H1 (cell line): ENCODE measurements around the gene STARD13. TPM values are rescaled to one million over a fixed set of nuclear protein-coding genes. Genes with fewer than 3 reads are reported as not detected.

Experiments used
- CTCF ChIA-PET: fragments of 300-600 bp; sonication (Branson Sonifier 250); formaldehyde crosslinking; loops from one replicate; lab custom pipeline; 2021; ENCODE audit not compliant: partially characterized antibody; lab: Charles Lee
- POLR2A ChIA-PET: fragments of 300-600 bp; sonication (Branson Sonifier 250); formaldehyde crosslinking; loops from one replicate; lab custom pipeline; 2021; ENCODE audit warnings: inconsistent platforms; ENCODE audit not compliant: partially characterized antibody; lab: Charles Lee
- DNase-seq, 2 experiments: peaks; one replicate each; pipeline versions ENCODE4 v3.0.0 to v3.0.0-alpha.2; 2010 to 2022; ENCODE audit warnings: low spot score in 2 of 2, low read depth in 1 of 2, mixed read lengths in 1 of 2
- FAIRE-seq: peaks from 2 replicates; lab custom pipeline; 2011; peaks lifted over from hg19 to GRCh38; lab: Jason Lieb, UNC
- H2AFZ ChIP-seq: 2 replicates; pipeline ENCODE4 v1.8.1; 2012; ENCODE audit warnings: low read length, inconsistent platforms
- H2AK5ac ChIP-seq: 2 replicates; pipeline ENCODE4 v1.6.1; 2013; ENCODE audit warnings: low read depth, low read length
- H2BK120ac ChIP-seq: replicated peaks from 2 replicates; pipeline ENCODE3; 2013; ENCODE audit warnings: low read depth, low read length, inconsistent platforms
- H2BK12ac ChIP-seq: 2 replicates; pipeline ENCODE4 v1.6.1; 2013; ENCODE audit warnings: low read depth, low read length
- H2BK15ac ChIP-seq: 2 replicates; pipeline ENCODE4 v1.6.1; 2013; ENCODE audit warnings: low read length
- H2BK20ac ChIP-seq: 2 replicates; pipeline ENCODE4 v1.6.1; 2013; ENCODE audit warnings: low read length
- H2BK5ac ChIP-seq: 2 replicates; pipeline ENCODE4 v1.6.1; 2013; ENCODE audit warnings: low read depth, low read length
- H3K14ac ChIP-seq: 2 replicates; pipeline ENCODE4 v1.6.1; 2013; ENCODE audit warnings: inconsistent platforms; ENCODE audit not compliant: insufficient read length
- H3K18ac ChIP-seq: 2 replicates; pipeline ENCODE4 v1.6.1; 2013; ENCODE audit warnings: low read length; ENCODE audit errors: extremely low read depth
- H3K23ac ChIP-seq: 2 replicates; pipeline ENCODE4 v1.6.1; 2013; ENCODE audit warnings: inconsistent platforms; ENCODE audit not compliant: insufficient read length
- H3K23me2 ChIP-seq: 2 replicates; pipeline ENCODE4 v1.6.1; 2013; ENCODE audit warnings: low read depth, low read length
- H3K27ac ChIP-seq: 2 replicates; pipeline ENCODE4 v1.6.1; 2011; ENCODE audit warnings: low read depth, low read length, inconsistent platforms
- H3K27me3 ChIP-seq, 4 experiments: replicated peaks in 1 of 4; 1 replicate in 1 of 4; 2 replicates in 3 of 4; pipeline versions ENCODE4 v1.6.1 to v1.8.1; 2011 to 2013; ENCODE audit warnings: low read length in 3 of 4, mild to moderate bottlenecking in 3 of 4, inconsistent platforms in 2 of 4, mixed read lengths in 2 of 4, moderate library complexity in 1 of 4; ENCODE audit not compliant: control insufficient read depth in 3 of 4, insufficient read depth in 3 of 4; ENCODE audit errors: extremely low read depth in 1 of 4
- H3K36me3 ChIP-seq, 4 experiments: 2 replicates each; pipeline versions ENCODE4 v1.6.1 to v1.8.1; 2011 to 2013; ENCODE audit warnings: mild to moderate bottlenecking in 4 of 4, low read length in 3 of 4, moderate library complexity in 2 of 4, control low read depth in 1 of 4, inconsistent platforms in 1 of 4; ENCODE audit not compliant: insufficient read depth in 4 of 4, control insufficient read depth in 2 of 4
- H3K4ac ChIP-seq: replicated peaks from 2 replicates; pipeline ENCODE3; 2013; ENCODE audit warnings: low read length, low read depth, mixed read lengths, inconsistent platforms; ENCODE audit not compliant: insufficient read length
- H3K4me1 ChIP-seq, 4 experiments: replicated peaks in 1 of 4; 1 replicate in 1 of 4; 2 replicates in 3 of 4; pipeline versions ENCODE4 v1.6.1 to v1.8.1; 2011 to 2013; ENCODE audit warnings: low read length in 3 of 4, inconsistent platforms in 2 of 4, mixed read lengths in 1 of 4; ENCODE audit not compliant: insufficient read depth in 4 of 4, control insufficient read depth in 3 of 4
- H3K4me2 ChIP-seq, 2 experiments: 2 replicates each; pipeline versions ENCODE4 v1.6.1 to v1.8.1; 2011 to 2013; ENCODE audit warnings: low read depth in 2 of 2, low read length in 2 of 2, control low read depth in 1 of 2, inconsistent platforms in 1 of 2, mild to moderate bottlenecking in 1 of 2; ENCODE audit not compliant: insufficient read depth in 1 of 2
- H3K4me3 ChIP-seq, 4 experiments: fragments of 200-600, 300-600 bp in 1 of 4; sonication (generic), shearing (Covaris generic), sonication (Bioruptor Twin) in 1 of 4; 2 replicates each; pipeline versions ENCODE4 v1.5.1 to v1.8.1; 2011 to 2016; ENCODE audit warnings: low read length in 4 of 4, low read depth in 3 of 4, control low read depth in 2 of 4, inconsistent platforms in 2 of 4, mild to moderate bottlenecking in 2 of 4, mixed read lengths in 1 of 4, moderate library complexity in 1 of 4; ENCODE audit not compliant: insufficient read depth in 2 of 4; ENCODE audit errors: extremely low read depth in 1 of 4
- H3K56ac ChIP-seq: replicated peaks from 2 replicates; pipeline ENCODE3; 2013; ENCODE audit warnings: low read depth, mild to moderate bottlenecking, mixed read lengths, low read length, inconsistent platforms; ENCODE audit not compliant: insufficient read length
- H3K79me1 ChIP-seq: 2 replicates; pipeline ENCODE4 v1.6.1; 2013; ENCODE audit warnings: low read depth, low read length, control low read depth
- H3K79me2 ChIP-seq, 2 experiments: 2 replicates each; pipeline versions ENCODE4 v1.6.1 to v1.8.1; 2012 to 2013; ENCODE audit warnings: low read length in 2 of 2, mild to moderate bottlenecking in 2 of 2, inconsistent platforms in 1 of 2; ENCODE audit not compliant: insufficient read depth in 2 of 2, control insufficient read depth in 1 of 2
- H3K9ac ChIP-seq, 4 experiments: replicated peaks in 1 of 4; 1 replicate in 1 of 4; 2 replicates in 3 of 4; pipeline versions ENCODE4 v1.6.1 to v1.8.1; 2011 to 2013; ENCODE audit warnings: low read depth in 3 of 4, low read length in 3 of 4, control low read depth in 2 of 4, mild to moderate bottlenecking in 2 of 4, moderate library complexity in 2 of 4, inconsistent platforms in 1 of 4; ENCODE audit errors: extremely low read depth in 1 of 4
- H3K9me3 ChIP-seq, 2 experiments: 2 replicates each; pipeline versions ENCODE4 v1.6.1 to v1.8.1; 2012 to 2013; ENCODE audit warnings: mild to moderate bottlenecking in 2 of 2, moderate library complexity in 2 of 2, control low read depth in 1 of 2, inconsistent platforms in 1 of 2, low read depth in 1 of 2, low read length in 1 of 2, mixed read lengths in 1 of 2; ENCODE audit not compliant: insufficient read depth in 2 of 2
- H4K20me1 ChIP-seq, 2 experiments: replicated peaks in 1 of 2; 2 replicates each; pipeline versions ENCODE3 to v1.8.1; 2011 to 2013; ENCODE audit warnings: inconsistent platforms in 2 of 2, low read length in 2 of 2, mild to moderate bottlenecking in 1 of 2; ENCODE audit not compliant: insufficient read depth in 2 of 2, control insufficient read depth in 1 of 2
- H4K5ac ChIP-seq: 2 replicates; pipeline ENCODE4 v1.6.1; 2013; ENCODE audit warnings: low read length, low read depth, mixed read lengths, inconsistent platforms; ENCODE audit not compliant: insufficient read length
- H4K8ac ChIP-seq: 2 replicates; pipeline ENCODE4 v1.8.0; 2013; ENCODE audit warnings: mild to moderate bottlenecking, moderate library complexity, low read length, inconsistent platforms; ENCODE audit not compliant: insufficient read depth; ENCODE audit errors: extremely low read depth
- H4K91ac ChIP-seq: replicated peaks from 2 replicates; pipeline ENCODE3; 2013; ENCODE audit warnings: low read length, mixed read lengths, inconsistent platforms; ENCODE audit not compliant: insufficient read length
- CHD1 ChIP-seq: IDR thresholded peaks from 2 replicates; pipeline ENCODE4 v1.6.1; 2012; ENCODE audit warnings: low read depth, low read length, improper control_type of control experiment
- CHD2 ChIP-seq: IDR thresholded peaks from 2 replicates; pipeline ENCODE4 v1.6.1; 2012; ENCODE audit warnings: low read length, improper control_type of control experiment
- E2F6 ChIP-seq: IDR thresholded peaks from 2 replicates; pipeline ENCODE4 v1.6.1; 2012; ENCODE audit warnings: inconsistent platforms
- EGR1 ChIP-seq: IDR thresholded peaks from 2 replicates; pipeline ENCODE4 v1.6.1; 2011; ENCODE audit warnings: low read depth, low read length, borderline replicate concordance
- FOSL1 ChIP-seq: IDR thresholded peaks from 2 replicates; pipeline ENCODE4 v1.6.1; 2011; ENCODE audit warnings: mild to moderate bottlenecking, low read depth, low read length, moderate library complexity; ENCODE audit not compliant: insufficient read depth
- KDM4A ChIP-seq: IDR thresholded peaks from one replicate; pipeline ENCODE4 v1.7.1; 2012; ENCODE audit warnings: low read depth, mild to moderate bottlenecking, moderate library complexity, low read length, inconsistent platforms; ENCODE audit not compliant: severe bottlenecking
- POLR2A ChIP-seq, 2 experiments: IDR thresholded peaks; 1 replicate in 1 of 2; 2 replicates in 1 of 2; pipeline ENCODE4 v1.6.1; 2011; ENCODE audit warnings: low read depth in 2 of 2, low read length in 2 of 2, mild to moderate bottlenecking in 2 of 2; ENCODE audit errors: control extremely low read depth in 1 of 2
- RNF2 ChIP-seq: fragments of 200-900, 300-1000 bp; sonication (generic); IDR thresholded peaks from 2 replicates; pipeline ENCODE4 v1.7.1; 2016; ENCODE audit warnings: borderline replicate concordance, low read depth, mild to moderate bottlenecking, antibody characterized with exemption, low read length; ENCODE audit not compliant: poor library complexity, severe bottlenecking; ENCODE audit errors: missing control alignments
- SIRT6 ChIP-seq: IDR thresholded peaks from one replicate; pipeline ENCODE4 v1.7.1; 2012; ENCODE audit warnings: low read length, inconsistent platforms
- SUZ12 ChIP-seq: fragments of 200-600 bp; sonication (generic); IDR thresholded peaks from 2 replicates; pipeline ENCODE4 v1.6.1; 2012; ENCODE audit warnings: mild to moderate bottlenecking, inconsistent platforms, low read length, moderate library complexity, mixed read lengths
- TBP ChIP-seq: IDR thresholded peaks from 2 replicates; pipeline ENCODE4 v1.6.1; 2011; ENCODE audit warnings: low read depth, low read length, improper control_type of control experiment
- TCF12 ChIP-seq: IDR thresholded peaks from 2 replicates; pipeline ENCODE4 v1.6.1; 2011; ENCODE audit warnings: low read depth, mild to moderate bottlenecking, low read length
- YY1 ChIP-seq: IDR thresholded peaks from 2 replicates; pipeline ENCODE4 v1.6.1; 2011; ENCODE audit warnings: low read depth, mild to moderate bottlenecking, low read length
- WGBS, 2 experiments: shearing (Covaris generic) in 1 of 2; methylation state at CpG; one replicate each; pipeline versions ENCODE4 v1.1.6 to v1.1.7; 2013 to 2015; ENCODE audit warnings: low lambda C conversion rate in 2 of 2, mixed read lengths in 2 of 2, inconsistent platforms in 1 of 2, low coverage in 1 of 2, missing lambda C conversion rate in 1 of 2; ENCODE audit not compliant: insufficient replicate concordance in 2 of 2, insufficient coverage in 1 of 2, insufficient read length in 1 of 2; ENCODE audit errors: extremely low coverage in 1 of 2, missing lambda C conversion rate in 1 of 2; 5-methylcytosine and 5-hydroxymethylcytosine counted together
- polyA plus RNA-seq, 7 experiments: library from polyadenylated mRNA; depleted of rRNA in 3 of 7; stranded (reverse) in 5 of 7; unstranded in 2 of 7; fragments of >200 nt in 5 of 7; fragments of 200-250 nt in 2 of 7; gene quantifications; 1 replicate in 5 of 7; 2 replicates in 1 of 7; 4 replicates in 1 of 7; pipeline versions ENCODE4 v1.2.1 to v1.2.3, GENCODE V29; 2011 to 2013; ENCODE audit warnings: missing spikeins in 2 of 7, mixed read lengths in 2 of 7
- total RNA-seq: library from RNA; stranded (reverse); fragmentation: NEBNext Ultra II Directional; extraction: Animal tissue kit (Norgen Biotek cat#: 25700); gene quantifications from 2 replicates; pipeline ENCODE4 v1.2.1, GENCODE V29; 2021

The STARD13 gene
- total and polyA plus RNA-seq, 2 of the 8 experiments (the other 6 are each of a cell fraction or from before 2014, with no cell fraction given): 0.82 to 2.9 TPM

DNA sequence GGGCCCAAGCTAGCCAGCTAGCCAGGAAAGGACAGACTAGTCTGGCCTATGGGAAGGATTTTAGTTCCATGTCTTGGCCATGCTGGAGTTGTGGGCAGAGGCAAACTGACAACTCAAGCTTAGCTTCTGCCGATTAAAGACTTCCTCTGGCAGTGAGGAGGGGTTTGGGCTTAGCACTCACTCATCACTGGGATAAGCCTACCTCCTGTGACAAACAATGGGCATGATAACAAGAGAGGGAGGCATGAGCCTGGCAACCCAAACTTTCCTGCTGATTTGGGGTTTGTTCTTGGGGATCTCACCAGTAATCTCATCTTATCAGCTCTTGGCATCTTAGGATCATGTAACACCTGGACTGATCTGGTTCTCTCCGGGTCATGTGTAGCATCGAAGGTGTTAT, 185.7 kb downstream of the STARD13 start:
- Histone ChIP-seq H3K27me3 (no peaks in the 10 kb centered on the region), H3K36me3 (no peaks in the 10 kb centered on the region), H3K4ac (no peak overlapping the region), H3K14ac (no peak overlapping the region), H3K4me2 (no peak overlapping the region), H2BK15ac (no peak overlapping the region), H3K79me2 (no peaks in the 10 kb centered on the region), H3K18ac (no peak overlapping the region), H2BK120ac (no peak overlapping the region), H3K9ac (no peak overlapping the region), H3K23me2 (no peaks in the 10 kb centered on the region), H2AK5ac (no peak overlapping the region), H3K9me3 (no peaks in the 10 kb centered on the region), H2BK5ac (no peak overlapping the region), H2BK12ac (no peak overlapping the region), H3K79me1 (no peaks in the 10 kb centered on the region), H4K5ac (no peak overlapping the region), H3K4me3 (no peak overlapping the region), H4K8ac (no peak overlapping the region), H2BK20ac (no peak overlapping the region), H4K91ac (no peak overlapping the region), H2AFZ (no peak overlapping the region), H4K20me1 (no peaks in the 10 kb centered on the region), H3K56ac (no peak overlapping the region), H3K23ac (no peak overlapping the region), H3K4me1 (peaks cover 0 to 2% (median 0%) of the 10 kb centered on the region in 4 experiments; a peak in 2 of 7 replicates), H3K27ac (no peak overlapping the region)
- 93% methylated on average over 3 of the region's 3 CpGs; no CpG with 5 or more reads in 1 of the 2 experiments for WGBS, 2 experiments
- CTCF ChIA-PET: interaction anchor here (0.6 to 2.6 kb wide), 3 partner anchors 10 to 68 kb away, joined by 3 to 16 read pairs (median 4); no protein-coding TSS in a partner anchor
- FAIRE-seq (no peak), DNase-seq (no peak)
- POLR2A ChIA-PET: no interaction called here
- TF ChIP-seq SUZ12 (no peak), EGR1 (no peak), FOSL1 (no peak), CHD1 (no peak), CHD2 (no peak), KDM4A (no peak), TBP (no peak), SIRT6 (no peak), YY1 (no peak), POLR2A (IDR thresholded peaks at IDR 0.05; ENCODE audit: control extremely low read depth in 1 of 2, low read depth in 2 of 2, low read length in 2 of 2) (no peak), RNF2 (no peak), TCF12 (no peak), E2F6 (no peak)
